HepG2 (cell line): ENCODE results near the gene SLC66A3.

Experiments used
- CTCF ChIP-seq: sonication (generic); formaldehyde crosslinking; IDR thresholded peaks from 2 replicates; pipeline ENCODE4 v1.5.0; 2020; ENCODE audit warnings: mild to moderate bottlenecking, missing genetic modification reagents, moderate library complexity
- EP300 ChIP-seq, 3 experiments: sonication (generic) in 1 of 3; formaldehyde crosslinking in 1 of 3; IDR thresholded peaks; 2 replicates each; pipeline versions ENCODE4 v1.5.1 to v1.6.1; 2011 to 2020; ENCODE audit warnings: low read depth in 2 of 3, low read length in 2 of 3, borderline replicate concordance in 1 of 3, improper control_type of control experiment in 1 of 3, mild to moderate bottlenecking in 1 of 3, missing genetic modification reagents in 1 of 3, moderate library complexity in 1 of 3
- GPBP1L1 ChIP-seq: sonication (generic); formaldehyde crosslinking; IDR thresholded peaks from 2 replicates; pipeline ENCODE4 v1.5.0; 2020; ENCODE audit warnings: mild to moderate bottlenecking, missing genetic modification reagents
- MAX ChIP-seq: IDR thresholded peaks from 2 replicates; pipeline ENCODE4 v1.6.1; 2012; ENCODE audit warnings: inconsistent platforms
- MTA1 ChIP-seq: sonication (generic); formaldehyde crosslinking; IDR thresholded peaks from 2 replicates; pipeline ENCODE4 v1.4.0; 2020; ENCODE audit warnings: missing genetic modification reagents, mild to moderate bottlenecking, borderline replicate concordance
- NR2C2 ChIP-seq: sonication (generic); formaldehyde crosslinking; IDR thresholded peaks from 2 replicates; pipeline ENCODE4 v1.4.0; 2020; ENCODE audit warnings: missing genetic modification reagents, mild to moderate bottlenecking, moderate library complexity, borderline replicate concordance
- PBX2 ChIP-seq: IDR thresholded peaks from 2 replicates; pipeline ENCODE4 v1.6.1; 2016; ENCODE audit warnings: control low read depth
- PHF20 ChIP-seq: sonication (generic); formaldehyde crosslinking; IDR thresholded peaks from 2 replicates; pipeline ENCODE4 v1.5.0; 2020; ENCODE audit warnings: mild to moderate bottlenecking, missing genetic modification reagents
- SSRP1 ChIP-seq: IDR thresholded peaks from 2 replicates; pipeline ENCODE4 v1.6.1; 2016; ENCODE audit warnings: control low read depth
- TBL1XR1 ChIP-seq: fragments of 150-350 bp; IDR thresholded peaks from 2 replicates; pipeline ENCODE4 v1.6.1; 2014; ENCODE audit warnings: borderline replicate concordance, low read length; ENCODE audit not compliant: partially characterized antibody
- TCF7 ChIP-seq: sonication (generic); IDR thresholded peaks from 2 replicates; pipeline ENCODE4 v1.6.1; 2016; ENCODE audit warnings: antibody characterized with exemption, low read depth
- ZNF496 ChIP-seq: sonication (generic); formaldehyde crosslinking; IDR thresholded peaks from 2 replicates; pipeline ENCODE4 v1.8.1; 2023; ENCODE audit warnings: mild to moderate bottlenecking, moderate library complexity, missing genetic modification reagents; ENCODE audit not compliant: insufficient replicate concordance
- ZNF660 ChIP-seq: sonication (generic); formaldehyde crosslinking; IDR thresholded peaks from 2 replicates; pipeline ENCODE4 v1.5.1; 2020; ENCODE audit warnings: mild to moderate bottlenecking, low read depth, missing genetic modification reagents, borderline replicate concordance
- ZNF776 ChIP-seq: sonication (generic); formaldehyde crosslinking; IDR thresholded peaks from 2 replicates; pipeline ENCODE4 v1.4.0; 2020; ENCODE audit warnings: mild to moderate bottlenecking, missing genetic modification reagents

- TF ChIP-seq ZNF496 (CRISPR knock-in tag) (no peak), CTCF (no peak), EP300 (IDR thresholded peaks at IDR 0.05; ENCODE audit: low read depth in 2 of 2, low read length in 2 of 2) (no peak), EP300 (CRISPR knock-in tag; IDR thresholded peaks at IDR 0.05; ENCODE audit: borderline replicate concordance) (no peak), MAX (no peak), MTA1 (CRISPR knock-in tag) (no peak), NR2C2 (no peak), TBL1XR1 (no peak), SSRP1 (no peak), PBX2 (CRISPR knock-in tag) (no peak), GPBP1L1 (CRISPR knock-in tag) (no peak), PHF20 (CRISPR knock-in tag) (no peak), ZNF776 (CRISPR knock-in tag) (no peak), ZNF660 (CRISPR knock-in tag) (no peak), TCF7 (no peak)
These were observed 23.1 kb upstream of the SLC66A3 start for GRCh38 chr2:11132036-11132671.
